ENCODE data around the gene KCNN1. TPM values are rescaled to one million over a fixed set of nuclear protein-coding genes. Genes with fewer than 3 reads are reported as not detected.
"Not testable (repeated sequence)": the region's sequence is repeated elsewhere in the genome, so short reads cannot be mapped to it uniquely, and the experiment has no call there.

The KCNN1 gene
- polyA plus RNA-seq (2013, experiment 1 of 2; ENCODE audit: insufficient read length) = 0.44 TPM
- 0.12 TPM for polyA plus RNA-seq (2013, experiment 2 of 2; ENCODE audit: insufficient read length)

DNA sequence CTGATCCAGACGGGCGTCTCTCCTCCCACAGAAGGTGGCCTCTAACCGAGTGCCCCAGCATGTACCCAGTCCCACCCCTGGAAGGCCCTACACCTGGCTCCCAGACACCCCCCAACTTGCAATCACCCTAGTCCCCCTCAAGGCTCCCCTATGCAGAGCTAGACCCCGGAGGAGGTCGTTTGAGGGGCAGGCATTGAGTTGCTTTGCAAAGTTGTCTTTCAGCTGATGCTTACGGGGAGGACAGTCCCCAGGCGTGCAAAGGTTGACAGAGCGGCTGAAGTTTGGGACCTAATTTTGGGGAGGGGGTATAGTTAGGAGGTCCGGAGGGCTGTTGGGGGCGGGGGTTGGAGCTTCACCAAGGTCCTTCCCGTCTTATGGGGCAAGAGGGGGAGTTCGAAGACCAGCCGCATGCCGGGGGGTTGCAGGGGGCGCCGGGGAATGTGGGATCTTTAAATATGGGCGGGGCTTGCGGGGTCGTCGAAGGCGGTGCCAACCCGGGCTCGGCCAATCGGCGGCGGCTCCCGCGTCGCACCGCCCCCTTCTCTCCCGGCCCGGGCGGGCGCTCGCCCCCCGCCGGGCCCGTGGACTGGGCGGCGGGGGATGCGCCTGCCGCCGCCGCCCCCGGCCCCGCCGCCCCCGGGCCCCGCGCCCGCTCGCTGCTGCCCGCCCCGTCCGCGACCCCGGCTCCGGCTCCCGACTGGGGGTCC is at the start of gene KCNN1:
KCNN1 (plus strand) TSS at position 558 of the 707 bp plus-strand sequence. CDS start 6,782 bp downstream, outside the sequence.
- DNase-seq = no peak

DNA sequence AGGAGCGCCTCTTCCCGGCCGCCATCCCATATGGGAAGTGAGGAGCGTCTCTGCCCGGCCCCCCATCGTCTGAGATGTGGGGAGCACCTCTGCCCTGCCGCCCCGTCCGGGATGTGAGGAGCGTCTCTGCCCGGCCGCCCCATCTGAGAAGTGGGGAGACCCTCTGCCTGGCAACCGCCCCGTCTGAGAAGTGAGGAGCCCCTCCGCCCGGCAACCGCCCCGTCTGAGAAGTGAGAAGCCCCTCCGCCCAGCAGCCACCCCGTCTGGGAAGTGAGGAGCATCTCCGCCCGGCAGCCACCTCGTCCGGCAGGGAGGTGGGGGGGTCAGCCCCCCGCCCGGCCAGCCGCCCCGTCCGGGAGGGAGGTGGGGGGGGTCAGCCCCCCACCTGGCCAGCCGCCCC is 48.8 kb upstream of the KCNN1 start:
- not testable (repeated sequence) for DNase-seq

DNA sequence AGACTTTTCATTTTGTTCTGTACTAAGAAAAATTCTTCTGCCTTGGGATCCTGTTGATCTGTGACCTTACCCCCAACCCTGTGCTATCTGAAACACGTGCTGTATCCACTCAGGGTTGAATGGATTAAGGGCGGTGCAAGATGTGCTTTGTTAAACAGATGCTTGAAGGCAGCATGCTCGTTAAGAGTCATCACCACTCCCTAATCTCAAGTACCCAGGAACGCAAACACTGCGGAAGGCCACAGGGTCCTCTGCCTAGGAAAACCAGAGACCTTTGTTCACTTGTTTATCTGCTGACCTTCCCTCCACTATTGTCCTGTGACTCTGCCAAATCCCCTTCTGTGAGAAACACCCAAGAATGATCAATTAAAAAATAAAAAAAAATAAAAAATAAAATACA is 47.8 kb upstream of the KCNN1 start:
- not testable (repeated sequence) for DNase-seq

DNA sequence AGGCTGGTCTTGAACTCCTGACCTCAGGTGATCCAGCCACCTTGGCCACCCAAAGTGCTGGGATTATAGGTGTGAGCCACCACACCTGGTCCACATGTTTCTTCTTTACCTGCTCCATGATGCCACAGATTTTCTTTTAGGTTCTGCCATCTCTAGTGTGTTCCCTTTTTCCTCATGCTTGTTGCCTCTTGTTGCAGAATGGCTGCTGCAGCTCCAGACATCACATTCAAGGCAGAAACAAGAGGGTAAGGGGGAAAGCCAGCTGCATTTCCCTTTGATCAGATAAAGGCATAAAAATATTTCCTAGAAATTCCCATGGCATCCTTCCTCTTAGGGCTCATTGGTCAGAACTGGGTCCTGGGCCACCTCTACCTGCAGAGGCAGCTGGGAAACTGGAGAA is 46.4 kb upstream of the KCNN1 start:
- no peak for DNase-seq

DNA sequence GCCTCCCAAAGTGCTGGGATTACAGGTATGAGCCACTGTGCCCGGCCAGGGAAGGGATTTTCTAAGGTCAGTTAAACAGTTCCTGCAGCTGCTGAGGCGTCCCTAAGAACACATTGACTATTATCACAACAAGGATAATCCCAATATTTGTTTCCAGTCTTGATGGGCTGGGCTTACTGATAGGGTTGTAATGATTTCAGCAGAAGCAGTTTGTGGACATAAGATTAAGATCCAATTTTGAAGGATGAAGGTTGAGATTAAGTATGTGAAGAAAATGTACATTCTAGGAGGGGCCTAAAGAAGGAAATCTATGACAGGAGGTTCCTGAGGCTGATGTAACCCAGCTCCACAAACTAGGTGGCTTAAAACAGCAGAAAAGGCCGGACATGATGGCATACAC is 44.8 kb upstream of the KCNN1 start:
- no peak for DNase-seq

DNA sequence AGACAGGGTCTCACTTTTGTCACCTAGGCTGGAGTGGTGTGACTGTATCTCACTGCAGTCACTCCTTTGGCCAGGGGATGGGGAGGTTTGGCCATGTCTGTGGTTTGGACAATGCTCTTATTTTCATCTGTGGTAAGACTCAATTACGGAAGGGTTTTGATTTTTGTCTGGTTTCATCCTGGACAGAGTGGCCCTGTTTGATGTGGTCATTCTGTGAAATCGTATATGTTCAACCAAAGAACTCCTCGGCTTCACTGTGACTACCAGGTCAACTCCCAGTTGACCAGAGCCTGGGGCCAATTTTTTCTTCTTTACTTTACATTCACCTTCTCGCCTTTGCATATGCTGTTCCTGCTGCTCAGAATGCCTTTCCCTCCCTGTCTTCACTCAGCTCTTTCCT is 40.9 kb upstream of the KCNN1 start:
- DNase-seq = no peak

DNA sequence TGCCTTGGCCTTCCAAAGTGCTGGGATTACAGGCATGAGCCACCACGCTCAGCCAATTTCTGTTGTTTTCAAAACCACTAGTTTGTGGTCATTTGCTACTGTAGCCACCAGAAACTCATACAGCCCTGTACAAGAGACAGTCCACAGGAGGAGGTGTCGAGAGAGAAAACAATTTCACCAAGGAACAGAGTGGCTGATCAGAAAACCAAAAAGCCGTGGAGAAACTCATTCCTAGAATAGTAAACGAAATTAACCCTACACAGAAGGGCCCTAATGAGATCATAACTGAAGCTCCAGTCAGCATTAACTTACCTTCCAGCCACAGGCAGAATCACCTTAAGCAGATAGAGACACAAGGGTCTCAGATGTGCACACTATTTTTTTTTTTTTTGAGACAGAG is 37.9 kb upstream of the KCNN1 start:
- DNase-seq = no peak

DNA sequence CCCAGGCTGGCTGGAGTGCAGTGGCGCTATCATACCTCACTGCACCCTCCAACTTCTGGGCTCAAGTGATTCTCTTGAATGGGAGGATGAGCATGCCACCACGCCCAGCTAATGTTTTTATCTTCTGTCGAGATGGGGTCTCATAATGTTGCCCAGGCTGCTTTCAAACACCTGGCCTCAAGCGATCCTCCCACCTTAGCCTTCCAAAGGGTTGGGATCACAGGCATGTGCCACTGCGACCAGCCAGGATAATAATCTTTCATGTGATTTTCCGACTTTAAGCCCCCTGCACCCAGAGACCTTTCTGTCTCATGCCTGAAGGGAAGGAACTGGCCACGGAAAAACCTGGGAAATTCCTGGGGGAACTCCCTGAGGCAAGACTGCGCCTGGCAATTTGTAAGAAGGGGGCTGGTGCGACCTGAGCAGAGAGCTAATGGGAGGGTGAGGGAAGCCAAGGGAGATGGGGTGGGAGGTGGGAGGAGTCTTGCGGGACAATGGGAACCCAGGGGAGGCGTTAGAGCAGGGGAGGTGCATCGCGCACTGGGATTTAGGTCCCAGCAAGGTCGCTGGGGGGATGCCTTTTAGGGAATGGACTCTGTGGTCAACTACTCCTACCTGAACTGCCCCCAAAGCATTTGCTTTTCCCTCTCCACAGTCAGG is 35.2 kb upstream of the KCNN1 start:
- no peak for DNase-seq

DNA sequence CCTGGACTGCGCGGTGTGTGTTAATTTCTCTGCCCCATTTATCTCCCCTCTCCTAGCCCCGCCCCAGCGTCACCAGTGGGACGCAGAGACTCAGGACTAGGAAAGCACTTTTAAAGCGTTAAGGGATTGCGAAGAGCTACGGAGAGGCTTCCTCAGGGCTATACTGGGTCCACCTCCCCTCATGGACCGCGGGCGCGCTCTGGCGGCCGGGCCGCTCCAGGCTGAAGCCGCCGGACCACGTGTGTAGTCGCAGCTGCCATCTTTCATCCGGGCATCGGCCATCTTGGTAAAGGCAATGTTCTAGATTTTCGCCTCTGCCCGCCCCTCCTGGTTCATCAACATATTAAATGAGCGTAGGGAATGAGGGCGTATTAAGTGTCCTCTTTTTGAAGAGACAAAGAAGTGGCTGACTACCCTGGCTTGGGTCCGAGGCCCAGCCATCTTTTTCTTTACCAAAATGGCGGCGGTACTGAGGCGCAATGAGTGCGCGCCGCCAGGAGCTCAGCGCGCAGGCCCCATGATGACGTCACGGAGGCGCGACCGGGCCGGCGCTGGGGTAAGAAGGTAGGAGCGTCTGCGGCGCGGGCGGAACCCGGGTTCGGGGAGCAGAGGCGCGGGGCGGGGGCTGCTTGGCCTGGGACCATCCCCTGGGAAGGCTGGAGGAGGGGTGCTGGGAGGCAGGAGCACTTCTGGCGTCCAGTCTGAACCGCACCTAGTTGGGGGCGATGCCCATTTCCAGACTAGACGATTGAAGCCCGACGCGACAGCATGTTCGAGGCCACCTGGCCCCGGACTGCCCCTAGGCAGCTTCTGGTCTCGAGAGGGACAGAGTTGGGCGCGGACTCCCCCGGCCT is 34.2 kb upstream of the KCNN1 start, which contains the start of gene CCDC124:
CCDC124 (plus strand) TSS at position 531 of the 854 bp plus-strand sequence. CDS start 3,406 bp downstream, outside the sequence.
- peak; percentile 88 for DNase-seq

DNA sequence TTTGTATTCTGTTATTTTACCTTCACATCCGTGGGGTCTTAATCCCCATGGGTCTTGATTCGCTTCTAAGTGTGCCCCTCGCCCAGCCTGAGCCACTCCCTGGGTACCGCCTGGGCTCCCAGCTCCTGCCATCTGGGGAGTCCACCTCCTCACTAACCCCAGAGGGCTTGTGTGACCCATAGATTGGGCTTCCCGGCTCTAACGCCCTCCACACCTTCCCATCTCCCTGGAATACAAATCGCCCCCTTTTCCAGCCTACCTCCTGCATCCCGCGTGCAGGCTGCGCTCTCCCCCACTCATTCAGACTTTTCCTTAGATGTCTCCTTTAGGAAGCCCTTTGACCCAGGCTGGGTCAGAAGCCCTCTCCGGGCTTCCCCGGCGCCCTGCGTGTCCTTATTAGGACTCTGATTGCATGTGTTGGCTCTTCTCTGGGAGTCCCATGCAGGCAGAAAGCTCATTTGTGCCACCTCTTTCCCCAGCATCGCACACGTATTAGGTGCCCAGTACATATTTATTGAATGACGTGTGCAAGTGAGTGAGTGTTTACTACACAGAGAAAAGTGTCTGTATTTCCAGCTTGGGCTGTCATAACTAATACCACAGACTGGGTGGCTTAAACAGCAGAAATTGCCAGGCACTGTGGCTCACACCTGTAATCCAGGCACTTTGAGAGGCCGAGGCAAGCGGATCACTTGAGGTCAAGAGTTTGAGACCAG is 33.3 kb upstream of the KCNN1 start:
- peak; percentile 37 for DNase-seq

DNA sequence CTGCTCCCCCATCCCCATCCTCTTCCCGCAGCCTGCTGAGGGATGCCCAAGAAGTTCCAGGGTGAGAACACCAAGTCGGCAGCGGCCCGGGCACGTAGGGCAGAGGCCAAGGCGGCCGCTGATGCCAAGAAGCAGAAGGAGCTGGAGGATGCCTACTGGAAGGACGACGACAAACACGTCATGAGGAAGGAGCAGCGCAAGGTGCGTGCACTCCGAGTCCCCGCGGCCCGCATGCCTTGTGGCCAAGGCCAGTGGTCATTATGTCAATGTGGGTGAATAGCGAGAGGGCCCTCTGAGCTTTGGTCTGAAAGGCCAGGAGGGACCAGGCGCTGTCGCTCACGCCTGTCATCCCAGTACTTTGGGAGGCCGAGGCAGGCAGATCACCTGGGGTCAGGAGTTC is 30.5 kb upstream of the KCNN1 start:
- DNase-seq = no peak

DNA sequence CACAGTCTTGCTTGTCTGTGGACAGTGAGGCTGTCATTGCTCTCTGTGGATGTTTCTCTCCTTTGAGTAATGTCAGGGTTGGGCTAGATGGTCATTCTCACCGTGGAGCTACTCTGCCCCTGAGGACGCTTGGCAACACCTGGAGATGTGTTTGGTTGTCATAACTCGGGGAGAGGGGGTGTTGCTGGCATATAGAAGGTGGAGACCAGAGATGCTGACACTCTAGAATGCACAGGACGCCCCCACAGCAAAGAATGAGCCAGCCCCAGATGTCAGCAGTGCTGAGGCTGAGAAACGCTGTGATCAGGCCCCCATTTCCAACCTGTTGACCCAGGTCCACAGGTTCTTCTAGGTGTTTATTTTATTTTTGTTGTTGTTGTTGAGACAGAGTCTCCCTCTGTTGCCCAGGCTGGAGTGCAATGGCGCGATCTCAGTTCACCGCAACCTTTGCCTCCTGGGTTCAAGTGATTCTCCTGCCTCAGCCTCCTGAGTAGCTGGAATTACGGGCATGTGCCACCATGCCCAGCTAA is 29.5 kb upstream of the KCNN1 start:
- no peak for DNase-seq

DNA sequence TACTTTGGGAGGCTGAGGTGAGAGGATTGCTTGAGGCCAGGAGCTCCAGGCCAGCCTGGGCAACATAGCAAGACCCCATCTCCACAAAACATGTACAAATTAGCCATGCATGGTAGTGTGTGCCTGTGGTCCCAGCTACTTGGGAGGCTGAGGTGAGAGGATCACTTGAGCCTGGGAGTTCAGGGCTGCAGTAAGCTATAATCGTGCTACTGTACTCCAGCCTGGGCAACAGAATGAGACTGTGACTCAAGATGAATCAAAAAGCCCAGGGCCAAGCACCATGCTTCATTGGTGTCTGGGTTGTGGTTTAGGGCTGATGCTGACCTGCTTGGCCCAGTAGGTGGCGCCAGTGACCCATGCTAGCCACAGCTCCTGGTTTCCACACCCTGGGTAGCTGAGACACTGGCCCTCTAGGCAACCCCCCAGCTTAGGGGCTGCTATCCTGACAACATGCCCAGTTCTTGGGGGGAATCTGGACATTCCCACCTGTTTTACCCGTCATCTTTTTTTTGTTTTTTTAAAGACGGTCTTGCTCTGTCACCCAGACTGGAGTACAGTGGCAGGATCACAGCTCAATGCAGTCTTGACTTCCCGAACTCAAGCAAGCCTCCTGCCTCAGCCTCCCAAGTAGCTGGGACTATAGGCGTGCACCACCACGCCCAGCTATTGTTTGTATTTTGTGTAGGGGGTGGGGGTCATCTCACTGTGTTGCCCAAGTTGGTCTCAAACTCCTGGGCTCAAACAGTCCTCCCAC is 28.6 kb upstream of the KCNN1 start:
- peak; percentile 78 for DNase-seq

DNA sequence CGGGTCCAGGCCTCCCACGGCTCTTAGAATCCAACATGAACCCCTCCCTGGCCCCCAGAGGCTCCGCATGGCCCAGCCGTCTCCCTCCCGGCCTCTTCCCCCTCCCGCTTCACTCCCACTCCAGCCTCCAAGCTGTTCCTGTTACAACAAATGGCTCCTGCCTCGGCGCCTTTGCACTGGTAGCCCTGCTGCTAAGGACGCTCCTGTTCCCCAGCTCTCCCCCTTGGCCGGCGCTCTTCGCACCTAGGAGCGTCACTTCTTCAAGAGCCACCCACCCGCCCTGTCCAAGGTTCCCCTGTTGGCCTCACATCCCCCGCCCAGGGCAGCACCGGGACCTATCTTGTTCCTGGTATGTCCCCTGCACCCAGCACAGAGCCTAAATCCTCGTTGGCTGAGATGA is 24.7 kb upstream of the KCNN1 start:
- DNase-seq = no peak

DNA sequence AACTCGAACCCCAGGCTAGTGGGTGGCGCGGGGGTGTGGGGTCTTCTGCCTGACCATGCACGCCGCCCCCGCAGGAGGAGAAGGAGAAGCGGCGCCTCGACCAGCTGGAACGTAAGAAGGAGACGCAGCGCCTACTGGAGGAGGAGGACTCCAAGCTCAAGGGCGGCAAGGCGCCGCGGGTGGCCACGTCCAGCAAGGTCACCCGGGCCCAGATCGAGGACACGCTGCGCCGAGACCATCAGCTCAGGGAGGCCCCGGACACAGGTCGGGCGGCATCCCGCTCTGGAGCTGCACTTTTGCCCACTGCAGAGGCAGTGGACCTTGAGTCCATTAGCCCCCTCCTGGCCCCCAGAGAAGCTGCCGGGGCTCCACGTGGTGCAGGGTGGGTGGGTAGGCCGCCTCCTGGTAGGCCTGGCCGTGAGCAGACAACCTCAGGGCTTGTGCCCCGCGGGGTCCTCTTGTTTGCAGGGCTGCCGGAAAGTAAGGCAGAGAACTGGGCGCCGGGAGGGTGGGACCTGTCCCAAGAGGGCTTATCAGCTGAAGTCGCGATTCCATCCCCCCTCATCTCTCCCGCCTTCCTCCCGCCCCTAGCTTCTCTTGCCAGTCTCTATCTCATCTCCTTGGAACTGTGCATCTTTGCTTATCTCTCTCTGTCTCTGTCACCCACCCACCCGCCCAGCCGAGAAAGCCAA is 24.2 kb upstream of the KCNN1 start:
- DNase-seq = no peak

DNA sequence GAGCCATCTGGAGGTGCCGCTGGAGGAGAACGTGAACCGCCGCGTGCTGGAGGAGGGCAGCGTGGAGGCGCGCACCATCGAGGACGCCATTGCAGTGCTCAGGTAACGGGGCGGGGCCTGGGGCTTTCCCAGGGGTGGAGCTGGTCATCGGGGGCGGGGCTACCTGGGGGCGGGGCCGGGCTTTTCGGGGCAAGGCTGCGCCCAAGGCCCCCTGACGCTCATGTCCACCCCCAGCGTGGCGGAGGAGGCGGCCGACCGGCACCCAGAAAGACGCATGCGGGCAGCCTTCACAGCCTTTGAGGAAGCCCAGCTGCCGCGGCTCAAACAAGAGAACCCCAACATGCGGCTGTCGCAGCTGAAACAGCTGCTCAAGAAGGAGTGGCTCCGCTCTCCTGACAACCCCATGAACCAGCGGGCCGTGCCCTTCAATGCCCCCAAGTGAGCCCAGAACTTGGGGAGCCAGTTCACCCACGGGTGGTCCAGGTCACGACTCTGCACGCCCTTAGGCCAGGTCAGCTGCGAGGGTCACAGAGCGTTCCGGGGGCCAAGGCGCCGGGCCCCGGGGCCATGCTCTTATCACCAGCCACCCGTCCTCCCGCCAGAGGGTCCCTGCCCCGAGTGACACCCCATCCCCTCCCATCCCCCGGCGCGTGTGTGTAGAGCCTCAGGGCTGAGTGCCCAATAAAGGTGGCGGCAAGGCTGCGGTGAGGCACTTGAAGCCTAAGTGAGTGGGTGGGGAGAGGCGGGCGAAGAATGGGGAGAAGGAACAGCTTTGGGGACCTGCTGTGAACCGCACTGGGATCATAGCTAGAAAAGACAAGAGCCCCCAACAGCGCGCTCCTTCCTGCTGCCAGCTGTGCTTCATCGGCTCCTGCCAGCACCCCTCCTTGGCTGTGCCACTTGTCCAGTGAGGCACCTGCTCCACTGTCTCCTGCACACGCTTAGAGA is 23.4 kb upstream of the KCNN1 start:
- no peak for DNase-seq

DNA sequence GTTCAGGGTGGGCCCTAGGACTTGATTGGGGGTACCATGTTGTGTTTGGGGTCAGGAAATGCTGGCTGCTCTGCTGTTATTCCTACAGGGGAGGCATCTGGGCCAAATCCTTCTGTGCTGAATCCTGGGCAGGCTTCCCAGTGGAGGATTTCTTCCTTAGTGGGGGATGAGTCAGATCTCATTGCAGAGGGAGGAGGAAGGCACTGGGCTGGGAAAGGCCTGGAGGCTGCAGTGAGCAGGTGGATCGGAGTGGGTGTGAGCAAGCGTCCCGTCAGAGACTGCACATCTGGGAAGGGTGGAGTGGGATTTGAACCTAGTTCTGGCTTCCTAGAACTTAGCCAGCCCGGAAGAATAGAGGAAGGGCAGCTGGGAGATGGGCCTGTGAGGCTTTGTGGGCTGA is 22.6 kb upstream of the KCNN1 start:
- DNase-seq = peak; percentile 55

DNA sequence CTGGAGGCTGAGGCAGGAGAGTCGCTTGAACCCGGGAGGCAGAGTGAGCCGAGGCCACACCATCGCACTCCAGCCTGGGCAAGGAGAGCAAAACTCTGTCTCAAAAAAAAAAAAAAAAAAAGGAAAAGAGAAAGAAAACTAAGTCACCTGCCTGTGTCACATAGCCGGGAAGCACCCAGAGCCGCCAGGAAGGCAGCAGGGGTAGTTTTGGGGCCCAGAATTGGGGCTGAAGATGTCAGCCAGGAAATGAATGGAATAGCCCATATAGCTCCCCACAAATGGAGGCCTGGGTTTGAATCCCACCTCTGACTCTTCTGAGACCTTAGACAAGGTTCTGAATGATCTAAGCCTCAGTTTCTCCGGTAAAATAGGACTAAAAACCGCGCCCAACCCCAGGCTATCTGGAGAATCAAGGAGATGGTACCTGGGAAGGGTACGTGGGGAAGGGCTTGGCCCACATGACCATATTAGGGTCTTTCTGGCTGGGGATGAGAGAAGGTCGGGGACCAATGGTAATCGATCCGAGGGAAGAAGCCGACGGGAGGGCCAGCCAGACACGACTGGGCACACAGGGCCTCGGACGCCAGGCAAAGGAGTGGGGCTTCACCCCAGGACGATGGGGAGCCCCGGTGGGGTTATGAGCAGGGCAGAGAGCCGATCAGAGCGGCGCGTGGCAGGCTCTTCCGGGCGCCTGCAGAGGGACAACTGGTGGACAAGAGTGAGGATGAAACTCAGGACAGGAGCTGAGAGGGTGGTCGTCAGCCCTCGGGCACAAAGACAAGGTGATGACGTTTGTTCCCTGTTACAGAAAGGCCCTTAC is 19.7 kb upstream of the KCNN1 start:
- no peak for DNase-seq

Data from fibroblast of skin of back (primary cell).